Cerebellar nuclear complex (tissue), 1 donor: ENCODE measurements around the gene DZIP1L.

Experiments used
- DNase-seq, 2 experiments: peaks; one replicate each; lab custom pipeline; 2025; lab: John Stamatoyannopoulos, UW

DZIP1L gene

GRCh38 chr3:138033202-138033691, 82.2 kb downstream of the DZIP1L start:
- DNase-seq = no peak

GRCh38 chr3:138032567-138032966, 82.8 kb downstream of the DZIP1L start:
- DNase-seq = no peak

GRCh38 chr3:138031536-138031935, 83.9 kb downstream of the DZIP1L start:
- no peak for DNase-seq

- DNase-seq = no peak
Measured at GRCh38 chr3:138030734-138031280, 84.6 kb downstream of the DZIP1L start.

GRCh38 chr3:138027821-138028220, 87.6 kb downstream of the DZIP1L start:
- DNase-seq = no peak

- no peak for DNase-seq
Measured at GRCh38 chr3:138025553-138025952, 89.9 kb downstream of the DZIP1L start.

- no peak for DNase-seq
Measured at GRCh38 chr3:138023754-138024153, 91.7 kb downstream of the DZIP1L start.

GRCh38 chr3:138019281-138020069, 95.9 kb downstream of the DZIP1L start:
- no peak for DNase-seq

- DNase-seq = no peak
Measured at GRCh38 chr3:138016065-138016464, 99.3 kb downstream of the DZIP1L start.

- DNase-seq = no peak
Measured at GRCh38 chr3:138012526-138012925, 102.9 kb downstream of the DZIP1L start.
